ENCODE measurements around the gene UBE2L3. TPM values are rescaled to one million over a fixed set of nuclear protein-coding genes. Genes with fewer than 3 reads are reported as not detected.
A peak's percentile ranks its signal among the peaks of the same experiment; 100 is the strongest.

Gene UBE2L3
- polyA plus RNA-seq, 1 of the 3 experiments (the other 2 are of a cell fraction): 41.2 TPM

- TF ChIP-seq MAX (IDR thresholded peaks at IDR 0.05; ENCODE audit: low read depth): peak; percentile 89
- TF ChIP-seq YY1 (IDR thresholded peaks at IDR 0.05; ENCODE audit: low read depth): peak; percentile 85
- TF ChIP-seq JUND (IDR thresholded peaks at IDR 0.05): no peak
- no peak for TF ChIP-seq CTCF (IDR thresholded peaks at IDR 0.05)
- no peak for TF ChIP-seq CHD2 (IDR thresholded peaks at IDR 0.05; ENCODE audit: low read length, partially characterized antibody)
- TF ChIP-seq SIN3A (IDR thresholded peaks at IDR 0.05; ENCODE audit: borderline replicate concordance, low read depth, low read length): peak; percentile 87; the same call in 1 of the 2 replicates
- TF ChIP-seq POLR2AphosphoS5 (IDR thresholded peaks at IDR 0.05; ENCODE audit: low read depth, low read length): peak; percentile 27; the same call in 1 of the 2 replicates
- TF ChIP-seq FOSL2 (IDR thresholded peaks at IDR 0.05; ENCODE audit: borderline replicate concordance, low read depth): no peak
- no peak for TF ChIP-seq RAD21 (IDR thresholded peaks at IDR 0.05; ENCODE audit: low read length)
Observed at GRCh38 chr22:21652010-21652546, 84.6 kb downstream of the UBE2L3 start (continued).

GRCh38 chr22:21652547-21653545 lies 85.3 kb downstream of the UBE2L3 start:
- Histone ChIP-seq H3K4me2 (peak overlapping the region; percentile 100), H3K9me3 (no peaks in the 10 kb centered on the region), H2AFZ (ENCODE audit: low read depth) (peak overlapping the region; percentile 98), H4K20me1 (ENCODE audit: insufficient read depth) (no peaks in the 10 kb centered on the region), H3K79me2 (ENCODE audit: insufficient read depth) (peaks cover 15% of the 10 kb centered on the region), H3K9me2 (no peaks in the 10 kb centered on the region), H3K36me3 (replicated peaks in 1 of 2; ENCODE audit: control insufficient read depth in 1 of 2, insufficient read depth in 2 of 2, low read length in 1 of 2) (peaks cover 0 to 8% of the 10 kb centered on the region in 2 experiments), H3K4me3 (ENCODE audit: low read depth in 2 of 2, low read length in 1 of 2) (peak overlapping the region; percentile 71 to 95), H3K27me3 (ENCODE audit: insufficient read depth) (no peaks in the 10 kb centered on the region), H3K9ac (peak overlapping the region; percentile 83), H3F3A (replicated peaks; ENCODE audit: insufficient read depth) (peaks cover 13% of the 10 kb centered on the region), H3K27ac (ENCODE audit: low read depth in 2 of 2, low read length in 1 of 2) (peak overlapping the region; percentile 31 to 63; a peak in 2 of 4 replicates), H3K4me1 (ENCODE audit: control insufficient read depth in 1 of 2, insufficient read depth in 2 of 2, low read depth in 1 of 2, low read length in 1 of 2) (peaks cover 8 to 16% of the 10 kb centered on the region in 2 experiments; a peak in 2 of 4 replicates)
- 13% methylated on average over 9 of the region's 40 CpGs for WGBS (ENCODE audit: low lambda C conversion rate)
- DNase-seq: no peak
- ChIA-PET POLR2A (interaction anchor here (1.0 to 2.0 kb wide), 3 partner anchors 9 to 13 kb away, joined by 3 to 9 read pairs (median 6); partner anchors contain the start of genes PPIL2 and SDF2L1), CTCF (interaction anchor here (1.5 to 3.8 kb wide), 3 partner anchors 10 to 24 kb away, joined by 4 to 23 read pairs (median 5); partner anchors contain the start of genes PPIL2, SDF2L1 and YDJC)
- TF ChIP-seq MXI1 (IDR thresholded peaks at IDR 0.05; ENCODE audit: low read depth, low read length): no peak
- no peak for TF ChIP-seq IRF3 (IDR thresholded peaks at IDR 0.05; ENCODE audit: low read depth, low read length)
- TF ChIP-seq ZBTB33 (IDR thresholded peaks at IDR 0.05; ENCODE audit: borderline replicate concordance, low read depth): no peak
- no peak for TF ChIP-seq SIN3A (IDR thresholded peaks at IDR 0.05; ENCODE audit: borderline replicate concordance, low read depth, low read length)
- TF ChIP-seq CTCF (IDR thresholded peaks at IDR 0.05): no peak
- TF ChIP-seq PBX3 (IDR thresholded peaks at IDR 0.05): no peak
- TF ChIP-seq ELF1 (IDR thresholded peaks at IDR 0.05): no peak
- no peak for TF ChIP-seq YY1 (IDR thresholded peaks at IDR 0.05; ENCODE audit: low read depth)
- TF ChIP-seq RFX5 (IDR thresholded peaks at IDR 0.05; ENCODE audit: low read length): no peak
- TF ChIP-seq FOXJ3 (CRISPR knock-in tag; IDR thresholded peaks at IDR 0.05): no peak
- TF ChIP-seq MAX (IDR thresholded peaks at IDR 0.05; ENCODE audit: low read depth): no peak
- no peak for TF ChIP-seq POLR2AphosphoS5 (IDR thresholded peaks at IDR 0.05; ENCODE audit: low read depth, low read length)
- TF ChIP-seq NFIC (IDR thresholded peaks at IDR 0.05; ENCODE audit: borderline replicate concordance): no peak
- no peak for TF ChIP-seq GABPA (IDR thresholded peaks at IDR 0.05; ENCODE audit: low read depth)
- TF ChIP-seq MEF2A (IDR thresholded peaks at IDR 0.05; ENCODE audit: borderline replicate concordance, low read depth): no peak
